K562 (cell line): ENCODE measurements around the gene ZBTB33. TPM values are rescaled to one million over a fixed set of nuclear protein-coding genes. Genes with fewer than 3 reads are reported as not detected.
A peak's percentile ranks its signal among the peaks of the same experiment; 100 is the strongest.

Experiments used
- L3MBTL2 ChIP-seq: fragments of 450-650 bp; IDR thresholded peaks from 2 replicates; pipeline ENCODE4 v1.6.1; 2016; ENCODE audit warnings: mild to moderate bottlenecking, moderate library complexity
- MBD2 ChIP-seq: sonication (generic); IDR thresholded peaks from 2 replicates; pipeline ENCODE4 v1.6.1; 2016; ENCODE audit warnings: low read depth, borderline replicate concordance
- ZKSCAN3 ChIP-seq: fragments of 250-450 bp; sonication (Bioruptor Pico); IDR thresholded peaks from 2 replicates; pipeline ENCODE4 v1.4.0; 2020
- polyA plus RNA-seq, 8 experiments: library from polyadenylated mRNA; depleted of rRNA in 4 of 8; stranded (reverse) in 5 of 8; unstranded in 3 of 8; fragments of >200 nt; fragmentation: Nextera tagmentation in 2 of 8; fragmentation: Illumina TruSeq in 1 of 8; extraction: Ambion mirVana in 2 of 8; extraction: Trizol in 1 of 8; gene quantifications; 2 replicates each; pipeline versions ENCODE4 v1.2.1 to v1.2.3, GENCODE V29; 2011 to 2014; ENCODE audit warnings: inconsistent platforms in 1 of 8, missing spikeins in 1 of 8
- total RNA-seq, 7 experiments: library from RNA; depleted of rRNA in 6 of 7; stranded (reverse); fragments of >200 nt in 6 of 7; fragmentation: Illumina TruSeq in 2 of 7; extraction: Trizol in 2 of 7; gene quantifications; 2 replicates each; pipeline versions ENCODE4 v1.2.1 to v1.2.3, GENCODE V29; 2011 to 2021; ENCODE audit warnings: low replicate concordance in 1 of 7
- TF ChIP-seq, protein P1 (sequence below): fragments of 450-650 bp; IDR thresholded peaks from 2 replicates; pipeline ENCODE4 v1.6.1; 2016; ENCODE audit warnings: low read depth
- TF ChIP-seq, protein P2 (sequence below): sonication (generic); formaldehyde crosslinking; IDR thresholded peaks from 2 replicates; pipeline ENCODE4 v1.8.0; 2023; ENCODE audit warnings: mild to moderate bottlenecking, missing genetic modification reagents
- TF ChIP-seq, protein P3 (sequence below): sonication (generic); formaldehyde crosslinking; IDR thresholded peaks from 2 replicates; pipeline ENCODE4 v1.8.0; 2023; ENCODE audit warnings: missing genetic modification reagents, mild to moderate bottlenecking, borderline replicate concordance

The ZBTB33 gene
- total and polyA plus RNA-seq, 9 of the 15 experiments (the other 6 are each of a cell fraction or from before 2014, with no cell fraction given): 5.6 to 29.8 (median 15.6) TPM

DNA sequence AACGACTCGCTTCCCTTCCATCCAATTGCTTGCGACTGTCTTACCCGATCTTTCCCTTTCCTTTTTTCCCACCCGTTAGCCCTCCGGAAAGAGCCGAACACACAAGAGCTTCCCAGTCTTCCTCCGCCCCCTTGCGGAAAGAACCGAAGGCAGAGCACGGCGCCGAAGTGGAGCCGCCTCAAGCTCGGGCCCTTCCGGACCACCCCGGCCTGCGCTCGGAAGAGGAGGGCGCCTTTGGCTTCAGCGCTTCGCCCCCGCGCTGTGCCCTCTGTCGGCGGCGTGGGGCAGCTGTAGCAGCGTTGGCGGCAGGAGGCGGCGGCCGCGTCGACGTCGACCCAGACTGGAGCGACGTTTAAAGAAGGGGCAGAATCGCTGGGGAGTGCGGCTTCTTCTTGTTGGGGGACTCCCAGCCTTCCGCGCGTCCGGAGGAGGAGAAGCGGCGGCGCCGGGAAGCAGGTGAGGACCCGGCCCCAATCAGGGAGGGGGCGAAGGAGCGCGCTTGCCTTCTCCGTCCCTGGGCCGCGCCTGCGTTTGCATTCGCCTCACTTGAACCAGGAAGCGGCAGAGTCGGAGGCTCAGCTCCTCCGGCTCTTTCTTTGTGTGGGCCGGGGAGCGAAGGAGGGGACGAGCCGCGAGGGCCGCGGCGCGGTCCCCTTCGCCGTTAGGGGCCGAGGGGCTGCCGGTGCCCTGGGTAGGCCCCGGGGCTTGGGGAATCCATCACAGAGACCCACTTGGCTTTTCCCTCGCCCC, at the start of gene ZBTB33 (continued):
- TF ChIP-seq, protein P1, sequence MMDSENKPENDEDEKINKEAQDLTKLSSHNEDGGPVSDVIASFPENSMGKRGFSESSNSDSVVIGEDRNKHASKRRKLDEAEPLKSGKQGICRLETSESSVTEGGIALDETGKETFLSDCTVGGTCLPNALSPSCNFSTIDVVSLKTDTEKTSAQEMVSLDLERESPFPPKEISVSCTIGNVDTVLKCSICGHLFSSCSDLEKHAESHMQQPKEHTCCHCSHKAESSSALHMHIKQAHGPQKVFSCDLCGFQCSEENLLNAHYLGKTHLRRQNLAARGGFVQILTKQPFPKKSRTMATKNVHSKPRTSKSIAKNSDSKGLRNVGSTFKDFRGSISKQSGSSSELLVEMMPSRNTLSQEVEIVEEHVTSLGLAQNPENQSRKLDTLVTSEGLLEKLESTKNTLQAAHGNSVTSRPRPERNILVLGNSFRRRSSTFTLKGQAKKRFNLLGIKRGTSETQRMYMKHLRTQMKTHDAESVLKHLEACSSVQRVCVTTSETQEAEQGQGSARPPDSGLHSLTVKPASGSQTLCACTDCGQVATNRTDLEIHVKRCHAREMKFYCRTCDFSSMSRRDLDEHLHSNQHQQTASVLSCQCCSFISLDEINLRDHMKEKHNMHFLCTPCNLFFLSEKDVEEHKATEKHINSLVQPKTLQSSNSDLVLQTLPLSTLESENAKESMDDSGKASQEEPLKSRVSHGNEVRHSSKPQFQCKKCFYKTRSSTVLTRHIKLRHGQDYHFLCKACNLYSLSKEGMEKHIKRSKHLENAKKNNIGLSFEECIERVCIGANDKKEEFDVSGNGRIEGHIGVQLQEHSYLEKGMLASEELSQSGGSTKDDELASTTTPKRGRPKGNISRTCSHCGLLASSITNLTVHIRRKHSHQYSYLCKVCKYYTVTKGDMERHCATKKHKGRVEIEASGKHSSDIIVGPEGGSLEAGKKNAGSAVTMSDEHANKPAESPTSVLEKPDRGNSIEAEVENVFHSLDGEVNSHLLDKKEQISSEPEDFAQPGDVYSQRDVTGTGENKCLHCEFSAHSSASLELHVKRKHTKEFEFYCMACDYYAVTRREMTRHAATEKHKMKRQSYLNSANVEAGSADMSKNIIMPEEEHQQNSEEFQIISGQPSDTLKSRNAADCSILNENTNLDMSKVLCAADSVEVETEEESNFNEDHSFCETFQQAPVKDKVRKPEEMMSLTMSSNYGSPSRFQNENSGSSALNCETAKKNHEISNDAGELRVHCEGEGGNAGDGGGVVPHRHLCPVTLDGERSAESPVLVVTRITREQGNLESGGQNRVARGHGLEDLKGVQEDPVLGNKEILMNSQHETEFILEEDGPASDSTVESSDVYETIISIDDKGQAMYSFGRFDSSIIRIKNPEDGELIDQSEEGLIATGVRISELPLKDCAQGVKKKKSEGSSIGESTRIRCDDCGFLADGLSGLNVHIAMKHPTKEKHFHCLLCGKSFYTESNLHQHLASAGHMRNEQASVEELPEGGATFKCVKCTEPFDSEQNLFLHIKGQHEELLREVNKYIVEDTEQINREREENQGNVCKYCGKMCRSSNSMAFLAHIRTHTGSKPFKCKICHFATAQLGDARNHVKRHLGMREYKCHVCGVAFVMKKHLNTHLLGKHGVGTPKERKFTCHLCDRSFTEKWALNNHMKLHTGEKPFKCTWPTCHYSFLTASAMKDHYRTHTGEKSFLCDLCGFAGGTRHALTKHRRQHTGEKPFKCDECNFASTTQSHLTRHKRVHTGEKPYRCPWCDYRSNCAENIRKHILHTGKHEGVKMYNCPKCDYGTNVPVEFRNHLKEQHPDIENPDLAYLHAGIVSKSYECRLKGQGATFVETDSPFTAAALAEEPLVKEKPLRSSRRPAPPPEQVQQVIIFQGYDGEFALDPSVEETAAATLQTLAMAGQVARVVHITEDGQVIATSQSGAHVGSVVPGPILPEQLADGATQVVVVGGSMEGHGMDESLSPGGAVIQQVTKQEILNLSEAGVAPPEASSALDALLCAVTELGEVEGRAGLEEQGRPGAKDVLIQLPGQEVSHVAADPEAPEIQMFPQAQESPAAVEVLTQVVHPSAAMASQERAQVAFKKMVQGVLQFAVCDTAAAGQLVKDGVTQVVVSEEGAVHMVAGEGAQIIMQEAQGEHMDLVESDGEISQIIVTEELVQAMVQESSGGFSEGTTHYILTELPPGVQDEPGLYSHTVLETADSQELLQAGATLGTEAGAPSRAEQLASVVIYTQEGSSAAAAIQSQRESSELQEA: no peak
- no peak for TF ChIP-seq ZKSCAN3 (CRISPR knock-in tag)
- TF ChIP-seq MBD2: no peak
- TF ChIP-seq L3MBTL2: peak; percentile 99
- TF ChIP-seq, protein P2, sequence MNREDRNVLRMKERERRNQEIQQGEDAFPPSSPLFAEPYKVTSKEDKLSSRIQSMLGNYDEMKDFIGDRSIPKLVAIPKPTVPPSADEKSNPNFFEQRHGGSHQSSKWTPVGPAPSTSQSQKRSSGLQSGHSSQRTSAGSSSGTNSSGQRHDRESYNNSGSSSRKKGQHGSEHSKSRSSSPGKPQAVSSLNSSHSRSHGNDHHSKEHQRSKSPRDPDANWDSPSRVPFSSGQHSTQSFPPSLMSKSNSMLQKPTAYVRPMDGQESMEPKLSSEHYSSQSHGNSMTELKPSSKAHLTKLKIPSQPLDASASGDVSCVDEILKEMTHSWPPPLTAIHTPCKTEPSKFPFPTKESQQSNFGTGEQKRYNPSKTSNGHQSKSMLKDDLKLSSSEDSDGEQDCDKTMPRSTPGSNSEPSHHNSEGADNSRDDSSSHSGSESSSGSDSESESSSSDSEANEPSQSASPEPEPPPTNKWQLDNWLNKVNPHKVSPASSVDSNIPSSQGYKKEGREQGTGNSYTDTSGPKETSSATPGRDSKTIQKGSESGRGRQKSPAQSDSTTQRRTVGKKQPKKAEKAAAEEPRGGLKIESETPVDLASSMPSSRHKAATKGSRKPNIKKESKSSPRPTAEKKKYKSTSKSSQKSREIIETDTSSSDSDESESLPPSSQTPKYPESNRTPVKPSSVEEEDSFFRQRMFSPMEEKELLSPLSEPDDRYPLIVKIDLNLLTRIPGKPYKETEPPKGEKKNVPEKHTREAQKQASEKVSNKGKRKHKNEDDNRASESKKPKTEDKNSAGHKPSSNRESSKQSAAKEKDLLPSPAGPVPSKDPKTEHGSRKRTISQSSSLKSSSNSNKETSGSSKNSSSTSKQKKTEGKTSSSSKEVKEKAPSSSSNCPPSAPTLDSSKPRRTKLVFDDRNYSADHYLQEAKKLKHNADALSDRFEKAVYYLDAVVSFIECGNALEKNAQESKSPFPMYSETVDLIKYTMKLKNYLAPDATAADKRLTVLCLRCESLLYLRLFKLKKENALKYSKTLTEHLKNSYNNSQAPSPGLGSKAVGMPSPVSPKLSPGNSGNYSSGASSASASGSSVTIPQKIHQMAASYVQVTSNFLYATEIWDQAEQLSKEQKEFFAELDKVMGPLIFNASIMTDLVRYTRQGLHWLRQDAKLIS (CRISPR knock-in tag): peak; percentile 89
- TF ChIP-seq, protein P3, sequence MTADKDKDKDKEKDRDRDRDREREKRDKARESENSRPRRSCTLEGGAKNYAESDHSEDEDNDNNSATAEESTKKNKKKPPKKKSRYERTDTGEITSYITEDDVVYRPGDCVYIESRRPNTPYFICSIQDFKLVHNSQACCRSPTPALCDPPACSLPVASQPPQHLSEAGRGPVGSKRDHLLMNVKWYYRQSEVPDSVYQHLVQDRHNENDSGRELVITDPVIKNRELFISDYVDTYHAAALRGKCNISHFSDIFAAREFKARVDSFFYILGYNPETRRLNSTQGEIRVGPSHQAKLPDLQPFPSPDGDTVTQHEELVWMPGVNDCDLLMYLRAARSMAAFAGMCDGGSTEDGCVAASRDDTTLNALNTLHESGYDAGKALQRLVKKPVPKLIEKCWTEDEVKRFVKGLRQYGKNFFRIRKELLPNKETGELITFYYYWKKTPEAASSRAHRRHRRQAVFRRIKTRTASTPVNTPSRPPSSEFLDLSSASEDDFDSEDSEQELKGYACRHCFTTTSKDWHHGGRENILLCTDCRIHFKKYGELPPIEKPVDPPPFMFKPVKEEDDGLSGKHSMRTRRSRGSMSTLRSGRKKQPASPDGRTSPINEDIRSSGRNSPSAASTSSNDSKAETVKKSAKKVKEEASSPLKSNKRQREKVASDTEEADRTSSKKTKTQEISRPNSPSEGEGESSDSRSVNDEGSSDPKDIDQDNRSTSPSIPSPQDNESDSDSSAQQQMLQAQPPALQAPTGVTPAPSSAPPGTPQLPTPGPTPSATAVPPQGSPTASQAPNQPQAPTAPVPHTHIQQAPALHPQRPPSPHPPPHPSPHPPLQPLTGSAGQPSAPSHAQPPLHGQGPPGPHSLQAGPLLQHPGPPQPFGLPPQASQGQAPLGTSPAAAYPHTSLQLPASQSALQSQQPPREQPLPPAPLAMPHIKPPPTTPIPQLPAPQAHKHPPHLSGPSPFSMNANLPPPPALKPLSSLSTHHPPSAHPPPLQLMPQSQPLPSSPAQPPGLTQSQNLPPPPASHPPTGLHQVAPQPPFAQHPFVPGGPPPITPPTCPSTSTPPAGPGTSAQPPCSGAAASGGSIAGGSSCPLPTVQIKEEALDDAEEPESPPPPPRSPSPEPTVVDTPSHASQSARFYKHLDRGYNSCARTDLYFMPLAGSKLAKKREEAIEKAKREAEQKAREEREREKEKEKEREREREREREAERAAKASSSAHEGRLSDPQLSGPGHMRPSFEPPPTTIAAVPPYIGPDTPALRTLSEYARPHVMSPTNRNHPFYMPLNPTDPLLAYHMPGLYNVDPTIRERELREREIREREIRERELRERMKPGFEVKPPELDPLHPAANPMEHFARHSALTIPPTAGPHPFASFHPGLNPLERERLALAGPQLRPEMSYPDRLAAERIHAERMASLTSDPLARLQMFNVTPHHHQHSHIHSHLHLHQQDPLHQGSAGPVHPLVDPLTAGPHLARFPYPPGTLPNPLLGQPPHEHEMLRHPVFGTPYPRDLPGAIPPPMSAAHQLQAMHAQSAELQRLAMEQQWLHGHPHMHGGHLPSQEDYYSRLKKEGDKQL (CRISPR knock-in tag): peak; percentile 74; the same call in 1 of the 2 replicates
